ENCODE results near the gene KCNJ4.

KCNJ4 gene

DNA sequence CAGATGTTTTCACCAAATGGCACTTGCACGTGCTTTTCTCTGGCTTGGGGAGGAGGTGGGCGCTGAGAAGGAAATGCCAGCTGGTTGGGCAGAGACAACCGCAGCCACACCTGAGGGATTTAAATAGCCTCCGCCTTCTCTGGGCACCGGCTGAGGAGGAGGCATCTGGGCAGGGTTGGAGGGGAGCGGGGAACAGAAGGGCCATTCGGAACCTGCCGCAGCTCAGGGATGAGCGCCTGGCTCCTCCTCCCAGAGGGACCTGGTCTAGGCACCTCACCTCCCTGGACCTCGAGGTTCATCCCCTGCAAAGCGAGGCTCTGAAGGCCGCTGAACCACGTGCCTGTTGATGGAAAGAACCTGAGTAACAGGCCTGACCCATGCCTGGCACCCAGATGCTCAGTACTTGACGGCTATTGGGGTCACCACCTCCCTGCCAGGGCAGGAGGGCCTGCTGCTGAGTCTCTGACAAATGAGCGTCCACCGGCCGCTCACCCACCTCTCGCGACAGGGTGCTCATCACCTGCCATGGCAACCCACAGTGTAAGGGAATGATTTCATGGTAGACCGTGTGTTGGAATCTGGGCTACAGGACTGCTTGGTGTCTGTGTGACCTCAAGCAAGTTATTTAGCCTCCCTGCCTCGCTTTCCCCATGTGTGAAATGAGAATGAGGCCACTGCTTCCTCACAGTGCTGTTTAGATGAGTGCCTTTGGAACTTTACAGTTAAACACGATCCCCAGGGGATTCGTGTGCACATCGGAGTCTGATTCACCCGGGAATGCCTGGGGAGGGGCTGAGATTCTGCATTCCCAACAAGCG, 10.9 kb upstream of the KCNJ4 start:
- DNase-seq (ENCODE audit: low read depth) = no peak
- TF ChIP-seq, protein P1, sequence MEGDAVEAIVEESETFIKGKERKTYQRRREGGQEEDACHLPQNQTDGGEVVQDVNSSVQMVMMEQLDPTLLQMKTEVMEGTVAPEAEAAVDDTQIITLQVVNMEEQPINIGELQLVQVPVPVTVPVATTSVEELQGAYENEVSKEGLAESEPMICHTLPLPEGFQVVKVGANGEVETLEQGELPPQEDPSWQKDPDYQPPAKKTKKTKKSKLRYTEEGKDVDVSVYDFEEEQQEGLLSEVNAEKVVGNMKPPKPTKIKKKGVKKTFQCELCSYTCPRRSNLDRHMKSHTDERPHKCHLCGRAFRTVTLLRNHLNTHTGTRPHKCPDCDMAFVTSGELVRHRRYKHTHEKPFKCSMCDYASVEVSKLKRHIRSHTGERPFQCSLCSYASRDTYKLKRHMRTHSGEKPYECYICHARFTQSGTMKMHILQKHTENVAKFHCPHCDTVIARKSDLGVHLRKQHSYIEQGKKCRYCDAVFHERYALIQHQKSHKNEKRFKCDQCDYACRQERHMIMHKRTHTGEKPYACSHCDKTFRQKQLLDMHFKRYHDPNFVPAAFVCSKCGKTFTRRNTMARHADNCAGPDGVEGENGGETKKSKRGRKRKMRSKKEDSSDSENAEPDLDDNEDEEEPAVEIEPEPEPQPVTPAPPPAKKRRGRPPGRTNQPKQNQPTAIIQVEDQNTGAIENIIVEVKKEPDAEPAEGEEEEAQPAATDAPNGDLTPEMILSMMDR (conservative IDR thresholded peaks at IDR 0.05; ENCODE audit: low read depth, low read length) = no peak

GRCh38 chr22:38464992-38465672, 10.1 kb upstream of the KCNJ4 start:
- TF ChIP-seq, protein P1 (conservative IDR thresholded peaks at IDR 0.05; ENCODE audit: low read depth, low read length) = no peak
- no peak for DNase-seq (ENCODE audit: low read depth)
- no peak overlapping the region for H3K4me3 ChIP-seq (ENCODE audit: low read length)

More for the DNA sequence above, 10.9 kb upstream of the KCNJ4 start:
- no peak overlapping the region for H3K4me3 ChIP-seq (ENCODE audit: low read length)

DNA sequence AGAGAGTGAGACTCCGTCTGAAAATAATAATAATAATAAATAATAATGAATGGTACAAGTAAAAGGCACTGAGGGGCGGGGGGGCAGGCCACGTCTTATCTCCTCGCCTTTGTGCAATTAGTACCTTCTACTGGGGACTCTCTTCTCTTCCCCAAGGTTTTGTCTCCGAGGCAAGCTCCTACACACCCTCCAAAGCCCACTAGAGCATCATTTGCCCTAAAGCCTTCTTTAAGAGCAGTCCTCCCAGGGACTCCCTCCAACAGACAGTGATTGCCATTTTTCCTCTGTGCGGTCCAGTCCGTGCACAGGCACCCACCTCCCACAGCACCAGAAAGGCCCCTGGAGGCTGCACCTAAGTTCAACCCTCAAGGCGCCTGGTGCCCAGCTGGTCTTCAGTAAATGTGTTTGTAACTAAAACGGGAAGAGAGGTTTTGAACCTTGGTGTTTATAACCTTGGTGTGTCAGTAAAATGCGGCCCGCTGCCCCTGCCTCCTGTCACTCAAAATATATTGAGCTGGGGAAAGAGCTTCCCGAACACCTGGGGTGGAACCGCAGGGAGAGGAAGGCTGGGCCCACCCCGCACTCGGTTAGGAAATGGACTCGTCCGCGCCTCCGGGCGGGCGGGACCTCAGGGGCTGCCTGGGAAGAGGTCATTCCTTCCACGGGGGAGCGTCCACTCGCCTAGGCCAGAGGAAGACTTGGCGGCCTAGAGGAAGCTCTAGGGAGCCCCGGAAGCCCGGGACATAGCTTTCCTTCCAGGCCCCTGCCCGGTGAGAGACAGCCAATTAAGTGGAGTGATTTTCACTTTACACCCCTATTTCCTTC, 8.2 kb upstream of the KCNJ4 start:
- H3K4me3 ChIP-seq (ENCODE audit: low read length) = no peak overlapping the region
- TF ChIP-seq, protein P1 (conservative IDR thresholded peaks at IDR 0.05; ENCODE audit: low read depth, low read length) = no peak
- DNase-seq (ENCODE audit: low read depth) = no peak

- peak; percentile 58 for DNase-seq (ENCODE audit: low read depth)
- H3K4me3 ChIP-seq (ENCODE audit: low read length) = peak overlapping the region; percentile 14
- TF ChIP-seq, protein P1 (conservative IDR thresholded peaks at IDR 0.05; ENCODE audit: low read depth, low read length) = no peak
Observed at GRCh38 chr22:38461414-38462081, 6.5 kb upstream of the KCNJ4 start.

DNA sequence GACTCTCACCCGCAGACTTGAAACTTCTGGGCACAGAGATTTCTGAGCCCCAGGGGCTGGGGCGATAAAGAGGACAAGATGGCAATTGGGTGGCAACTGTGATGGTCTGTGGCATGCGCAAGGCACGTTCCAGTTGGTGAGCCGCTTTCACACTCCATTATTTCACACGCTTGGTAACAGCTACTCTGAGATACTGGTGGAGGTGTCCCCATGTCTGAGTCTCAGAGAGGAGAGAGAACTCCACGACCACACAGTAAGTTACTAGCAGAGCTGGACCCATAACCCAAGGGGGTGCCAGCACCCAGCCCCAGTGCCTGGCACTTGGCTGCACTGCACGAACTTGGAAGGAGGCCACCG, 6.0 kb upstream of the KCNJ4 start:
- peak overlapping the region; percentile 14 for H3K4me3 ChIP-seq (ENCODE audit: low read length)
- TF ChIP-seq, protein P1 (conservative IDR thresholded peaks at IDR 0.05; ENCODE audit: low read depth, low read length) = no peak
- no peak for DNase-seq (ENCODE audit: low read depth)

GRCh38 chr22:38460426-38460840, 5.4 kb upstream of the KCNJ4 start:
- TF ChIP-seq, protein P1 (conservative IDR thresholded peaks at IDR 0.05; ENCODE audit: low read depth, low read length) = no peak
- no peak overlapping the region for H3K4me3 ChIP-seq (ENCODE audit: low read length)
- no peak for DNase-seq (ENCODE audit: low read depth)

Measured in retinal pigment epithelial cell (primary cell).